OCI-LY1 (cell line): ENCODE data around the gene PDIK1L.

Experiments
- H2AFZ ChIP-seq: fragments of 200-600 bp; sonication (generic), shearing (Covaris generic); 2 replicates; pipeline ENCODE4 v1.6.0; 2014; ENCODE audit warnings: antibody characterized with exemption, mild to moderate bottlenecking, low read length
- H3F3A ChIP-seq: fragments of 200-600 bp; sonication (generic), shearing (Covaris generic); 2 replicates; pipeline ENCODE4 v1.6.0; 2014; ENCODE audit warnings: mild to moderate bottlenecking, antibody characterized with exemption, low read length, moderate library complexity; ENCODE audit not compliant: insufficient read depth
- H3K27ac ChIP-seq: fragments of 200-600 bp; sonication (generic); 2 replicates; pipeline ENCODE4 v1.5.1; 2014; ENCODE audit warnings: low read length, mixed run types, mild to moderate bottlenecking, low read depth; ENCODE audit not compliant: poor library complexity, severe bottlenecking
- H3K27me3 ChIP-seq: fragments of 200-600 bp; sonication (generic); 2 replicates; pipeline ENCODE4 v1.6.0; 2014; ENCODE audit warnings: antibody characterized with exemption, mild to moderate bottlenecking, low read length, moderate library complexity; ENCODE audit not compliant: insufficient read depth
- H3K36me3 ChIP-seq: fragments of 200-600 bp; sonication (generic); 2 replicates; pipeline ENCODE4 v1.6.1; 2014; ENCODE audit warnings: mild to moderate bottlenecking, antibody characterized with exemption, low read length, moderate library complexity, mixed read lengths; ENCODE audit not compliant: insufficient read depth
- H3K4me1 ChIP-seq: fragments of 200-600 bp; sonication (generic); 2 replicates; pipeline ENCODE4 v1.5.1; 2014; ENCODE audit warnings: mild to moderate bottlenecking, low read length, moderate library complexity; ENCODE audit not compliant: insufficient read depth, severe bottlenecking
- H3K4me2 ChIP-seq: fragments of 200-600 bp; sonication (generic), shearing (Covaris generic); 2 replicates; pipeline ENCODE4 v1.6.1; 2014; ENCODE audit warnings: low read length
- H3K4me3 ChIP-seq: fragments of 200-600 bp; sonication (generic); 2 replicates; pipeline ENCODE4 v1.5.1; 2014; ENCODE audit warnings: low read length, low read depth, mild to moderate bottlenecking, mixed read lengths; ENCODE audit not compliant: poor library complexity, severe bottlenecking
- H3K79me2 ChIP-seq: fragments of 200-600 bp; shearing (Covaris generic); 2 replicates; pipeline ENCODE4 v1.6.1; 2016; ENCODE audit warnings: mixed run types, low read length, mixed read lengths; ENCODE audit not compliant: insufficient read depth
- H3K9ac ChIP-seq: fragments of 200-600 bp; sonication (generic), shearing (Covaris generic); 2 replicates; pipeline ENCODE4 v1.6.1; 2014; ENCODE audit warnings: mild to moderate bottlenecking, low read length, mixed read lengths
- H3K9me2 ChIP-seq: fragments of 200-600 bp; sonication (generic), shearing (Covaris generic); 2 replicates; pipeline ENCODE4 v1.6.1; 2014; ENCODE audit warnings: low read depth, mild to moderate bottlenecking, low read length, mixed read lengths
- H3K9me3 ChIP-seq: fragments of 200-600 bp; shearing (Covaris generic); 2 replicates; pipeline ENCODE4 v1.6.1; 2014; ENCODE audit warnings: low read length, mixed read lengths
- H4K20me1 ChIP-seq: fragments of 200-600 bp; sonication (generic), shearing (Covaris generic); 2 replicates; pipeline ENCODE4 v1.6.0; 2016; ENCODE audit warnings: mild to moderate bottlenecking, low read length; ENCODE audit not compliant: insufficient read depth
- EZH2 ChIP-seq: fragments of 200-600 bp; sonication (generic), shearing (Covaris generic); IDR thresholded peaks from 2 replicates; pipeline ENCODE4 v1.8.0; 2017; ENCODE audit warnings: borderline replicate concordance, mixed run types, mild to moderate bottlenecking, antibody characterized with exemption, low read length, moderate library complexity, mixed read lengths
- TF ChIP-seq, protein P1 (sequence below): fragments of 200-600 bp; sonication (generic), shearing (Covaris generic); IDR thresholded peaks from 2 replicates; pipeline ENCODE4 v1.5.1; 2017; ENCODE audit warnings: mild to moderate bottlenecking, antibody characterized with exemption, low read length, moderate library complexity, mixed read lengths

PDIK1L gene

GRCh38 chr1:26126321-26127084 lies 14.9 kb downstream of the PDIK1L start:
- peaks cover 18% of the 10 kb centered on the region for H3K36me3 ChIP-seq
- no peak overlapping the region for H2AFZ ChIP-seq

GRCh38 chr1:26127235-26128163 lies 15.9 kb downstream of the PDIK1L start:
- Histone ChIP-seq H3K27ac (no peak overlapping the region), H3K79me2 (no peaks in the 10 kb centered on the region), H3K9me2 (no peaks in the 10 kb centered on the region), H3K27me3 (no peaks in the 10 kb centered on the region), H3K9ac (no peak overlapping the region), H4K20me1 (no peaks in the 10 kb centered on the region), H3K4me3 (no peak overlapping the region), H3K36me3 (peaks cover 8% of the 10 kb centered on the region), H3K4me1 (peaks cover 26% of the 10 kb centered on the region), H3K9me3 (no peaks in the 10 kb centered on the region), H3K4me2 (no peak overlapping the region), H2AFZ (no peak overlapping the region), H3F3A (no peaks in the 10 kb centered on the region)
- no peak for TF ChIP-seq EZH2
- TF ChIP-seq, protein P1, sequence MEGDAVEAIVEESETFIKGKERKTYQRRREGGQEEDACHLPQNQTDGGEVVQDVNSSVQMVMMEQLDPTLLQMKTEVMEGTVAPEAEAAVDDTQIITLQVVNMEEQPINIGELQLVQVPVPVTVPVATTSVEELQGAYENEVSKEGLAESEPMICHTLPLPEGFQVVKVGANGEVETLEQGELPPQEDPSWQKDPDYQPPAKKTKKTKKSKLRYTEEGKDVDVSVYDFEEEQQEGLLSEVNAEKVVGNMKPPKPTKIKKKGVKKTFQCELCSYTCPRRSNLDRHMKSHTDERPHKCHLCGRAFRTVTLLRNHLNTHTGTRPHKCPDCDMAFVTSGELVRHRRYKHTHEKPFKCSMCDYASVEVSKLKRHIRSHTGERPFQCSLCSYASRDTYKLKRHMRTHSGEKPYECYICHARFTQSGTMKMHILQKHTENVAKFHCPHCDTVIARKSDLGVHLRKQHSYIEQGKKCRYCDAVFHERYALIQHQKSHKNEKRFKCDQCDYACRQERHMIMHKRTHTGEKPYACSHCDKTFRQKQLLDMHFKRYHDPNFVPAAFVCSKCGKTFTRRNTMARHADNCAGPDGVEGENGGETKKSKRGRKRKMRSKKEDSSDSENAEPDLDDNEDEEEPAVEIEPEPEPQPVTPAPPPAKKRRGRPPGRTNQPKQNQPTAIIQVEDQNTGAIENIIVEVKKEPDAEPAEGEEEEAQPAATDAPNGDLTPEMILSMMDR, result no peak

More at GRCh38 chr1:26126321-26127084, 14.9 kb downstream of the PDIK1L start:
- H3K4me1 ChIP-seq, result peaks cover 26% of the 10 kb centered on the region
- TF ChIP-seq EZH2, result no peak
- H3K9me2 ChIP-seq, result no peaks in the 10 kb centered on the region
- H3K27me3 ChIP-seq, result no peaks in the 10 kb centered on the region
- H3K9me3 ChIP-seq, result no peaks in the 10 kb centered on the region
- H3F3A ChIP-seq, result no peaks in the 10 kb centered on the region
- H4K20me1 ChIP-seq, result no peaks in the 10 kb centered on the region
- H3K4me2 ChIP-seq, result peak overlapping the region; percentile 48
- H3K79me2 ChIP-seq, result no peaks in the 10 kb centered on the region
- H3K27ac ChIP-seq, result peak overlapping the region; percentile 59
- H3K9ac ChIP-seq, result peak overlapping the region; percentile 20; the same call in 1 of the 2 replicates
- peak overlapping the region; percentile 4 for H3K4me3 ChIP-seq

DNA sequence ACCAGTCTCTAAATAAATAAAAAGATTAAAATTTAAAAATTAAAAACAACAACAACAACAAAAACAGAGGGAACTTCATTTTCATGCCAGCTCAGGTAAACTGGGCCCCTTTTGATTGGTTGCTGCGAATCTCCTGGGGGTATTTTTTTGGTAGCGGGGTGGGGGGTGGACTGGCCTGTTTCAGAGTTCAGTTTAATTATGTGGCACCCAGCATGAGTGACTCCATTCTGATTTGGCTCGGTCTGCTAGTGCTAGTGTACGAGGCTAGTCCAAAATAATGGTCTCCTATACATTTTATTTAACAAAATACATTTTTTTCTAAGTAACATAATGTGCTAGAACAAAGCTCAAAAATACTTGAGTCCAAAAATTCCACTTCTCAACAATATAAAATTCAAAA lies 18.2 kb downstream of the PDIK1L start:
- H3K4me3 ChIP-seq, result no peak overlapping the region
- H3K79me2 ChIP-seq, result no peaks in the 10 kb centered on the region
- H3K4me1 ChIP-seq, result peaks cover 22% of the 10 kb centered on the region
- no peak overlapping the region for H2AFZ ChIP-seq
- no peak overlapping the region for H3K9ac ChIP-seq
- no peaks in the 10 kb centered on the region for H3K9me2 ChIP-seq
- no peak overlapping the region for H3K27ac ChIP-seq
- H3K9me3 ChIP-seq, result no peaks in the 10 kb centered on the region
- no peaks in the 10 kb centered on the region for H3K27me3 ChIP-seq
- H3F3A ChIP-seq, result no peaks in the 10 kb centered on the region
- TF ChIP-seq EZH2, result no peak
- TF ChIP-seq, protein P1, result no peak
- no peaks in the 10 kb centered on the region; the same call in 1 of the 2 replicates for H3K36me3 ChIP-seq
- no peak overlapping the region for H3K4me2 ChIP-seq
- no peaks in the 10 kb centered on the region for H4K20me1 ChIP-seq
